GM21576 (cell line): ENCODE measurements around the gene FMNL2.

ENCODE experiments used
- ATAC-seq: cut with Tn5 transposase; IDR thresholded peaks from one replicate; pipeline ENCODE4 v1.9.1; 2021; ENCODE audit warnings: mild to moderate bottlenecking, moderate library complexity; ENCODE audit not compliant: unreplicated experiment

The FMNL2 gene

GRCh38 chr2:152569186-152569585, 234.2 kb downstream of the FMNL2 start:
- ATAC-seq = no peak

DNA sequence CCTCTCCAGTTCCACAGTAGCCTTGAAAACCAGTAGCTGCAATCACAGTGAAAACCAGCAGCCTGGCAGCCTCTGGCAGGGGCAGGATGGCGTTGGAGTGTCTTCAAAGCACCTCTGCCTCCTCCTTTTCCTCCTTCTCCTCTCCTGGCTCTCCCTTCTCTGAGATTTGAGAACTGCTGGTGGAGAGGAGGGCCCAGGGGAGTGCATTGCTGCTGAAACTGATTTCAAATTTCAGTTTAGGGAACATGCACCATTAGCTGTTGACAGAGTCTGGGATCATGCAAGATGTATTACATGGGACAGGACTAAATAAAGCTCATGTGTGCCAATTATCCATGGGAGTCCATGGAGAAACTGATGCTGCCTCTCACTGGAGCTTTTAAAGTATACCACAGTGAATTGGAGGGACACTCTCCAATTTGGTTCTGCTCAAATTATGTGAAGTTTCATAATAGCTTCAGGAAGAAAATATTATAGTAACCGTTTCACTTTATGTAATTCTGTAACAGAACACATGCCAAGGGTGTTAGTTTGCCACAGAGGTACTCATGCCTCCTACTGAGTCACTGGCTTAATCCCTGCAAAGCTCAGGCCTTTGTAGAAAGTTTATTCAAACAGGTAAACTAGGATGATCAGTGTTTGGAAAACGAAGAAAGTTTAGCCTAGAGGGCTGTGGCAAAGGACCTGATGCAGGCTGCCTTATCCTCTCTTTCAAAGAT, 236.2 kb downstream of the FMNL2 start:
- ATAC-seq = no peak

GRCh38 chr2:152572031-152572430, 237.1 kb downstream of the FMNL2 start:
- ATAC-seq = no peak

GRCh38 chr2:152573168-152573567, 238.2 kb downstream of the FMNL2 start:
- peak; percentile 88 for ATAC-seq

GRCh38 chr2:152577579-152577978, 242.6 kb downstream of the FMNL2 start:
- ATAC-seq = no peak

DNA sequence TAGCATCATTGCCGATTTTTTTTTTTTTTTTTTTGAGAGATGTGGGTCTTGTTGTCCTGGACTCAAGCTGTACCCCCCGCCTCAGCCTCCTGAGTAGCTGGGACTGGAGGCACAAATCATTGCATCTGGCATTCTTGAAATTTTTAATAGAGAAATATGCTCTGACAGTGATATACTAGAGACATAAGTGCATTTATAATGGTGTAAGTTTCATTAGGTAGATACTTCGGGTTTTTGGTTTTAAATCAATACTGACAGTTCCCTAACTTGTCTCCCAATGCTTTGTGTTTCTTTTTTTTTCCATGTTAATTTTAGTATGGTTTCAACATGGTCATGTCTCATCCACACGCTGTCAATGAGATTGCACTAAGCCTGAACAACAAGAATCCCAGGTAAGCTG, 243.6 kb downstream of the FMNL2 start:
- no peak for ATAC-seq

GRCh38 chr2:152580714-152581113, 245.7 kb downstream of the FMNL2 start:
- no peak for ATAC-seq

- ATAC-seq = no peak
Observed at GRCh38 chr2:152581360-152581759, 246.4 kb downstream of the FMNL2 start.

GRCh38 chr2:152582081-152582480, 247.1 kb downstream of the FMNL2 start:
- no peak for ATAC-seq

DNA sequence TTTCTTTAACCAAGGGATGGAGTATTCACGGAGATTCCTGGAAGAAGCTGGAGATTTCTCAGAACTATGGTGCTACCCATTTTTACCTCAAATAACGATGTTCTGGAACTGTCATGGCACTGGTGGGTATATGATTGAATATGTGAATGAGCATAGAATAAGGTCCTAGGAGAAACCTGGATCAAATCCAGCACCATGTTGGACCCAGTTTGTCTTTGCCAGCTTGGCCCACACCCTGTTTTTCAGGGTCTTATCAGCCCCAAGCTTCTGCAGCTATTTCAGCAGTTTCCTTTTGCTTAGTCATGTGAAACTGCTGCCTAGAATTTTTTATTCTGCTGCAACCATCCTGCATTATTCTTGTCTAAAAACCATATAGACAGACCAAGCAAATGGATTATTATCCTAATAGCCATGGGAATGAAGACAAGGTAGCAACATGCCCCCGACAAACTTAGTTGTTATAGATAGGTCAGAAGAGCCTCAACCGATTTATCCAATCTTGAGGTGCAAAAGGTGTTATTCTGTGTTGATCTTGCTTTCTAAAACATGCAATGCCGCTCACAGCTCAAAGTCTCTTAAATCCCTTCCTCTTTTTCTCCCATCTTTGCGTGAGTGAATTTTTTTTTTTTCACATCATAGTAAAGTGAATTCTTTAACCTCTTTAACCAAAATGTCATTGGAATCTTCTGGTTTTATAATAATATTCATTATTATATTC, 248.7 kb downstream of the FMNL2 start:
- no peak for ATAC-seq

DNA sequence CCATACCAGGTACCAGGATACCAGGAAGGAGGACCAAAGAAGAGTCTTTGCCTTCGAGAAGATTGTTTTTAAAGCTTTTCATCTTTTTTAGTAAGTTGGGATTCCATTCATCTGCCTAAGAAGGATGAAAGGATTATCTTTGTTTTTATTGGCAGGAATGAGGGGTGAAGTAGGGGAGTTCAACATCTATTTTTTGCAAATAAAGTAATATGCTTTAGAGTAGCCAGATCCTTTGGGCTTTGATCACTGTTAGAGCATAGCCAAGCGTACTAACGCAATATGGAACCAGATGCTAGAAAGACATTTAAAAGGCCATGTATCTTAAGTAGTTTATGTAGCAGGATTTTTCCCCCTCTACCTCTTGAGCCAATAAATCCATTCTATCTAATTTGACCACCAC, 249.3 kb downstream of the FMNL2 start:
- no peak for ATAC-seq

GRCh38 chr2:152585830-152586484, 251.0 kb downstream of the FMNL2 start:
- no peak for ATAC-seq

- no peak for ATAC-seq
Observed at GRCh38 chr2:152587187-152587947, 252.4 kb downstream of the FMNL2 start.

DNA sequence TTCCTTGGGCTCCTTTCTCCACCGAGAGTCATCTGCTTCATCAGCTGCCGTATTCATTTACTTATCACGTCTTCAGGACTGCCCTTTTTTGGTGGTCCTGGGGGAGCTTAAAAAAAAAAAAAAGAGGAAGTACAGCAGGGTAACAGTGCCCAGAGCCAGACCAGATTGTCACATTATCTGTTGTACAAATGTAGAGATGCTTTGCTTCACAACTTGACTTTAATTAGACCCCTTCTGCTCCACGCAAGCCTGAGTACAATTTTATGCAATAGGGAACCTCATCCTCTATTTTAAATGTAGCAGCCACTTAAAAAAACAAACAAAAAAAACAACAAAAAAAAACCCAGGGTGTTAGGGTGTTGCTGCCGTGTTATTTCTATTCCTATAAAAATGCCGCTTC, 254.0 kb downstream of the FMNL2 start:
- ATAC-seq = no peak

DNA sequence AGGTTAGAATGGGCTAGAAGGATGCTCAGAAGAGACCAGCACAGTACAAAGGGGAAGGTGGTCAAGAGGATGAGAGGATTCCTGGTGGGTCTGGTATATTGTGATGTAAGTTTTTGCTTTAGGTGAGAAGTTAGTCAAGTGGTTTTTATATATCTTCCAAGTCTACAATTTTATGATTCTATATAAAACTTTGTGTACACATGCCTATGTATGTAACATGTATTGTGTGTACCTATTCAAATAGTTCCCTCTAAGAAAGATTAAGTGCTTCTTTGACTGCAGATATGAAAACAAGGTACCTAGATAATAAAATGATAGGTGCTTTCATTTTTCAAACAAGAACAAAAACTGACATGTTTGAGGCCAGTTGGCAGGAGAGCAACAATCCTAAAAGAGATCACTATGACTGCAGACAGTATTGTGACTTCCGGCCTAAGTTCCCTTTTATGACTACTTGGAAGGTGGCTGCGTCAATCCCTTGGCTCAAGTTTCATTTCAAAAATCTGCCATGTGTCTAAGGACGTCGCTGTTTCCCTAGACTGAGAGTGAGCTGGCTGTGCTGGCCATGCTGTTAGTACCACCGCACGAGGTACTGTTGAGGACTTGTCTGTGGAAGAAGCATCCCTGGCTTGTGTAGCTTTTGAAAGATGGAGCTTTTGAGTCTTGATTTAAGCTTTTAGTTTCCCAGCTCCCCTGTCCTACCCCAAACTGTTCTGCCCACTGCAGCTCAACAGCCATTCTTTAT, 259.2 kb downstream of the FMNL2 start:
- ATAC-seq = peak; percentile 85

- no peak for ATAC-seq
Observed at GRCh38 chr2:152594792-152595191, 259.8 kb downstream of the FMNL2 start.

DNA sequence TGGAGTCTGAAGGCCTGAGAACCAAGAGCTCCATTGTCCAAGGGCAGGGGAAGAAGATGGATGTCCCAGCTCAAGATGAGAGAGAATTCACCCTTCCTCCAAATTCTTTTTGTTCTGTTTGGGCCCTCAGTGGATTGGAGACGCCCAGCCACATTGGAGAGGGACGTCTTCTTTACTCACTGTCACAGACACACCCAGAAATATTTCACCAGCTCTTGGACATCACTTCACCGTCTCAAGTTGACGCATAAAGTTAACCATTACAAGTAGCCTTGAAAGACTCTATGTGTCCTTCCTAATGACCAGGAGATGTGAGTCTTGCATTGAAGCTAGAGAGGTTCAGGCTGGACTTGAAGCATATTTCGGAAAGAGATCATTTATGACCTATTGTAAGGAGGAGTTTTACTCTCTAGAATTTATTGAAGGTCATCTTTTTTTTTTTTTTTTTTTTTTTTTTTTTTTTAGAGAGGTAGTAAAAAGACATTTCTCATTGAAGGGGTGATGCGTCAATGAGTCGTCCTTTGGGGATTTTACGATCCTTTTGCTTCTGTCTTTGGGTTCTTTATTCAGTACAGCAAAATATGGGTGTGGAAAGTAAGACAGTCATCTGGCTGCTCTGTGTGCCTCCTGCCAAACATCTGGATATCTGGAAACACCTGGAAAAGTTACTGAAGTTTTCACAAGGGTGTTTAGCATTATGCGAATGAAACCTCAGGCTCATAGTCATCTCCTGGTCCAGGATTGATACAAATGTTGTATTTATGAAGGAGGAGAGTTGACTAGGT, 264.2 kb downstream of the FMNL2 start:
- ATAC-seq = no peak

- ATAC-seq = no peak
Observed at GRCh38 chr2:152600051-152600657, 265.2 kb downstream of the FMNL2 start.

DNA sequence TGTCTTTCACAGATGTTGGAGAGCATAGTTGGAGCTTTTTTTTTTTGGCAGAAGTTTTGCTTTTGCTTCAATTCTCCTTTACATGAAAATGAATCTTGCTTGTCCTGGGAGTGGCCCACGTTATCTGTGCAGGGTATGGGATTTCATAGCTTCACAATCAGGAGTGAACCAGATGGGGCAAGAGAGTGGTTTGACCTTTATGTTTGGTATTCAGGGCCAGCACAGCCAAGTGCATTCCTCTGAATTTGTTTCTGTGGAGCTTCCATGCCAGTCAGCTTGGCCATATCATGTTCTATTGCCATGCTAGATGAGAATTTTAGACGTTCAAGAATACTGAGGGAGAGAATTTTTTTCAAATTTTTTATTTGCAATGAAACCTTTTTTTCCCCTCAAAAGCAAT, 265.7 kb downstream of the FMNL2 start:
- no peak for ATAC-seq
